ENCODE data around the gene JSRP1. TPM values are rescaled to one million over a fixed set of nuclear protein-coding genes. Genes with fewer than 3 reads are reported as not detected.

The JSRP1 gene
- total and polyA plus RNA-seq, 2 of the 8 experiments (the other 6 are each of a cell fraction or from before 2014, with no cell fraction given) = 0.24 to 0.56 TPM

DNA sequence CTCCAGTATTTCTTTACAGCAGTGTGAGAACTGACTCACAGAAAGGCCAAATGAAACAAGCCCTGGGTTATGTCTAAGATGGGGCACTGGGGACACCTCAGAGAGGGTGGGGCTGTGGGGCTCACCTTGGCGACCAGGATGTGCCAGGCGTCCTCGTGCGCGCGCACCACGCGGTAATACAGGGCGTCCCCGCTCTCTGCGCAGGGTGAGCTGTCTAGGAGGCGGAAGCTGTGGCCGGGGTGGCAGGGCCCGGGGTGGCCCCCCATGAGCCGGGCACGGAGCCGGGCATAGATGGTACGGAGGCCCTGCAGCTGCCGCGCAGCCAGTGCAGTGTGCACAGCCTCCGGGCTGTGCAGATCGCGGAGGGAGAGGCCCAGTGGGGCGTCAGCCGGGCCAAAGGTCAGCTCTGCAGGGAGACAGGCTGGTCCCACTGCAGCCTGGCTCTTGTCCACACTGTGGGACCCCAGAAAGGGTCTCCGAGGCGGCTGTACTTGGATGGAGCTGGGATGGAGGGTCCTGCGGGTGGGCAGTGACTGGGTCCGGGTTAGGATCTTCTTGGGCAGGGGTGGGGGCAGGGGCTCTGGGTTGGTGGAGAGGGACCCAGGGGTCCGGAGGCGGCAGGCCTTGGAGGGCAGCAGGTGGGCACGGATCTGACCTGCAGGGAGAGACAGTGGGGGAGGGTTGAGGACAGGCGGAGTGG, 22.4 kb upstream of the JSRP1 start:
- WGBS, 2 experiments (ENCODE audit: extremely low coverage in 1 of 2, insufficient coverage in 1 of 2, insufficient read length in 1 of 2, insufficient replicate concordance in 2 of 2, low coverage in 1 of 2, low lambda C conversion rate in 2 of 2, missing lambda C conversion rate in 1 of 2) = 91% methylated on average over 24 of the region's 33 CpGs; no CpG with 5 or more reads in 1 of the 2 experiments
- H4K5ac ChIP-seq (ENCODE audit: insufficient read length, low read depth, low read length) = no peak overlapping the region
- peaks cover 0 to 17% (median 13%) of the 10 kb centered on the region in 4 experiments; a peak in 5 of 7 replicates for H3K27me3 ChIP-seq (replicated peaks in 1 of 4; ENCODE audit: control insufficient read depth in 3 of 4, extremely low read depth in 1 of 4, insufficient read depth in 3 of 4, low read length in 3 of 4)
- H3K23ac ChIP-seq (ENCODE audit: insufficient read length) = no peak overlapping the region
- no peak overlapping the region for H4K91ac ChIP-seq (replicated peaks; ENCODE audit: insufficient read length, low read length)
- no peak for FAIRE-seq
- H2AFZ ChIP-seq (ENCODE audit: low read length) = no peak overlapping the region
- no peak overlapping the region for H3K27ac ChIP-seq (ENCODE audit: low read depth, low read length)
- H3K4ac ChIP-seq (replicated peaks; ENCODE audit: insufficient read length, low read depth, low read length) = no peak overlapping the region
- DNase-seq (ENCODE audit: low read depth in 1 of 2, low spot score in 2 of 2) = no peak
- no peak overlapping the region for H3K9ac ChIP-seq (replicated peaks in 1 of 4; ENCODE audit: extremely low read depth in 1 of 4, low read depth in 3 of 4, low read length in 3 of 4)
- no peak overlapping the region for H3K14ac ChIP-seq (ENCODE audit: insufficient read length)
- no peak overlapping the region for H2AK5ac ChIP-seq (ENCODE audit: low read depth, low read length)
- no peak overlapping the region for H2BK5ac ChIP-seq (ENCODE audit: low read depth, low read length)
- peaks cover 5% of the 10 kb centered on the region; the same call in 1 of the 2 replicates for H3K23me2 ChIP-seq (ENCODE audit: low read depth, low read length)
- H3K4me2 ChIP-seq (ENCODE audit: insufficient read depth in 1 of 2, low read depth in 2 of 2, low read length in 2 of 2) = no peak overlapping the region
- no peak overlapping the region for H2BK20ac ChIP-seq (ENCODE audit: low read length)
- H3K4me1 ChIP-seq (replicated peaks in 1 of 4; ENCODE audit: control insufficient read depth in 3 of 4, insufficient read depth in 4 of 4, low read length in 3 of 4) = peaks cover 0 to 5% (median under 1%) of the 10 kb centered on the region in 4 experiments; a peak in 2 of 7 replicates
- H3K4me3 ChIP-seq (ENCODE audit: extremely low read depth in 1 of 4, insufficient read depth in 2 of 4, low read depth in 3 of 4, low read length in 4 of 4) = no peak overlapping the region
- no peak overlapping the region; the same call in 1 of the 2 replicates for H4K8ac ChIP-seq (ENCODE audit: extremely low read depth, insufficient read depth, low read length)
- no peaks in the 10 kb centered on the region for H3K9me3 ChIP-seq (ENCODE audit: insufficient read depth in 2 of 2, low read depth in 1 of 2, low read length in 1 of 2)
- peaks cover 0 to 6% of the 10 kb centered on the region in 2 experiments; a peak in 1 of 4 replicates for H3K79me2 ChIP-seq (ENCODE audit: control insufficient read depth in 1 of 2, insufficient read depth in 2 of 2, low read length in 2 of 2)
- H2BK120ac ChIP-seq (replicated peaks; ENCODE audit: low read depth, low read length) = no peak overlapping the region
- no peak overlapping the region for H2BK12ac ChIP-seq (ENCODE audit: low read depth, low read length)
- H3K79me1 ChIP-seq (ENCODE audit: low read depth, low read length) = peaks cover 3% of the 10 kb centered on the region; the same call in 1 of the 2 replicates
- ChIA-PET POLR2A (ENCODE audit: partially characterized antibody) (interaction anchor here (0.5 to 23.4 kb wide), 10 partner anchors 8 to 453 kb away, joined by 3 to 330 read pairs (median 3); partner anchors contain the start of genes AMH and JSRP1), CTCF (ENCODE audit: partially characterized antibody) (interaction anchor here (0.8 to 6.2 kb wide), 7 partner anchors 9 to 79 kb away, joined by 3 to 106 read pairs (median 5); partner anchors contain the start of genes JSRP1 and PLEKHJ1)
- H3K36me3 ChIP-seq (ENCODE audit: control insufficient read depth in 2 of 4, insufficient read depth in 4 of 4, low read length in 3 of 4) = no peaks in the 10 kb centered on the region
- no peak overlapping the region for H3K56ac ChIP-seq (replicated peaks; ENCODE audit: insufficient read length, low read depth, low read length)
- peaks cover 5 to 13% of the 10 kb centered on the region in 2 experiments for H4K20me1 ChIP-seq (replicated peaks in 1 of 2; ENCODE audit: control insufficient read depth in 1 of 2, insufficient read depth in 2 of 2, low read length in 2 of 2)
- no peak overlapping the region for H3K18ac ChIP-seq (ENCODE audit: extremely low read depth, low read length)
- no peak overlapping the region for H2BK15ac ChIP-seq (ENCODE audit: low read length)
- TF ChIP-seq, protein P1, sequence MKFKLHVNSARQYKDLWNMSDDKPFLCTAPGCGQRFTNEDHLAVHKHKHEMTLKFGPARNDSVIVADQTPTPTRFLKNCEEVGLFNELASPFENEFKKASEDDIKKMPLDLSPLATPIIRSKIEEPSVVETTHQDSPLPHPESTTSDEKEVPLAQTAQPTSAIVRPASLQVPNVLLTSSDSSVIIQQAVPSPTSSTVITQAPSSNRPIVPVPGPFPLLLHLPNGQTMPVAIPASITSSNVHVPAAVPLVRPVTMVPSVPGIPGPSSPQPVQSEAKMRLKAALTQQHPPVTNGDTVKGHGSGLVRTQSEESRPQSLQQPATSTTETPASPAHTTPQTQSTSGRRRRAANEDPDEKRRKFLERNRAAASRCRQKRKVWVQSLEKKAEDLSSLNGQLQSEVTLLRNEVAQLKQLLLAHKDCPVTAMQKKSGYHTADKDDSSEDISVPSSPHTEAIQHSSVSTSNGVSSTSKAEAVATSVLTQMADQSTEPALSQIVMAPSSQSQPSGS (IDR thresholded peaks at IDR 0.05; ENCODE audit: low read length) = no peak
- TF ChIP-seq, protein P2, sequence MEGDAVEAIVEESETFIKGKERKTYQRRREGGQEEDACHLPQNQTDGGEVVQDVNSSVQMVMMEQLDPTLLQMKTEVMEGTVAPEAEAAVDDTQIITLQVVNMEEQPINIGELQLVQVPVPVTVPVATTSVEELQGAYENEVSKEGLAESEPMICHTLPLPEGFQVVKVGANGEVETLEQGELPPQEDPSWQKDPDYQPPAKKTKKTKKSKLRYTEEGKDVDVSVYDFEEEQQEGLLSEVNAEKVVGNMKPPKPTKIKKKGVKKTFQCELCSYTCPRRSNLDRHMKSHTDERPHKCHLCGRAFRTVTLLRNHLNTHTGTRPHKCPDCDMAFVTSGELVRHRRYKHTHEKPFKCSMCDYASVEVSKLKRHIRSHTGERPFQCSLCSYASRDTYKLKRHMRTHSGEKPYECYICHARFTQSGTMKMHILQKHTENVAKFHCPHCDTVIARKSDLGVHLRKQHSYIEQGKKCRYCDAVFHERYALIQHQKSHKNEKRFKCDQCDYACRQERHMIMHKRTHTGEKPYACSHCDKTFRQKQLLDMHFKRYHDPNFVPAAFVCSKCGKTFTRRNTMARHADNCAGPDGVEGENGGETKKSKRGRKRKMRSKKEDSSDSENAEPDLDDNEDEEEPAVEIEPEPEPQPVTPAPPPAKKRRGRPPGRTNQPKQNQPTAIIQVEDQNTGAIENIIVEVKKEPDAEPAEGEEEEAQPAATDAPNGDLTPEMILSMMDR (IDR thresholded peaks at IDR 0.05; ENCODE audit: control extremely low read depth in 1 of 3, insufficient read depth in 1 of 3, low read depth in 1 of 3, low read length in 3 of 3) = no peak
- TF ChIP-seq POU5F1 (IDR thresholded peaks at IDR 0.05; ENCODE audit: low read depth, low read length) (no peak), CBX8 (IDR thresholded peaks at IDR 0.05; ENCODE audit: borderline replicate concordance, low read depth, low read length) (no peak), JUN (IDR thresholded peaks at IDR 0.05; ENCODE audit: low read depth, low read length) (no peak), BACH1 (IDR thresholded peaks at IDR 0.05; ENCODE audit: low read length) (no peak), HDAC2 (IDR thresholded peaks at IDR 0.05; ENCODE audit: borderline replicate concordance in 1 of 2, low read depth in 2 of 2, low read length in 2 of 2) (no peak)
